Measurements from ENCODE around the gene PARP14. TPM values are rescaled to one million over a fixed set of nuclear protein-coding genes. Genes with fewer than 3 reads are reported as not detected.

Gene PARP14
- total RNA-seq, 4 donors from 2014 or later, result 35.9 to 211 (median 56.7) TPM

DNA sequence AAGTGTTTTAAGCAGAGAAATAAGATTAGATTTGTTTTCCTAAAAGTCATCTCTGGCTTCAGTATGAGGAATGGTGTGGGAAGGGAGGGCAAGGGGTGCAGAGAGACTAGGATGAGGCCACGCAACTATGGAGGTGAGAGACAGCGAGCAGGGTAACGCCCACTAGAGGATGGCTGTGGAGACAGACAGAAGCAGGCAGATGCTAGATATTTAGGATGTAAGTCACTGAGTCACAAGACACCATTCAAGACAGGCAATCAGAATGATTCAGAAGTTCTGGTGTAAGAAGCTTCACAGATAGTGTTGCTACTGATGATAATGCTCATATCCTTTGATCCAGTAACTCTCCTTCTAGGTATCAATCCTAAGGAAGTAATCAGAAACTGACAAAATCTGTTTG, 93.9 kb downstream of the PARP14 start:
- Histone ChIP-seq H3K36me3 (no peaks in the 10 kb centered on the region), H3K4me1 (no peaks in the 10 kb centered on the region), H3K27me3 (no peaks in the 10 kb centered on the region), H3K27ac (no peak overlapping the region), H3K4me3 (no peak overlapping the region), H3K9me3 (no peaks in the 10 kb centered on the region)
- TF ChIP-seq POLR2AphosphoS5 (IDR thresholded peaks at IDR 0.05), result no peak
- TF ChIP-seq, protein P1, sequence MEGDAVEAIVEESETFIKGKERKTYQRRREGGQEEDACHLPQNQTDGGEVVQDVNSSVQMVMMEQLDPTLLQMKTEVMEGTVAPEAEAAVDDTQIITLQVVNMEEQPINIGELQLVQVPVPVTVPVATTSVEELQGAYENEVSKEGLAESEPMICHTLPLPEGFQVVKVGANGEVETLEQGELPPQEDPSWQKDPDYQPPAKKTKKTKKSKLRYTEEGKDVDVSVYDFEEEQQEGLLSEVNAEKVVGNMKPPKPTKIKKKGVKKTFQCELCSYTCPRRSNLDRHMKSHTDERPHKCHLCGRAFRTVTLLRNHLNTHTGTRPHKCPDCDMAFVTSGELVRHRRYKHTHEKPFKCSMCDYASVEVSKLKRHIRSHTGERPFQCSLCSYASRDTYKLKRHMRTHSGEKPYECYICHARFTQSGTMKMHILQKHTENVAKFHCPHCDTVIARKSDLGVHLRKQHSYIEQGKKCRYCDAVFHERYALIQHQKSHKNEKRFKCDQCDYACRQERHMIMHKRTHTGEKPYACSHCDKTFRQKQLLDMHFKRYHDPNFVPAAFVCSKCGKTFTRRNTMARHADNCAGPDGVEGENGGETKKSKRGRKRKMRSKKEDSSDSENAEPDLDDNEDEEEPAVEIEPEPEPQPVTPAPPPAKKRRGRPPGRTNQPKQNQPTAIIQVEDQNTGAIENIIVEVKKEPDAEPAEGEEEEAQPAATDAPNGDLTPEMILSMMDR (IDR thresholded peaks at IDR 0.05), result no peak
- TF ChIP-seq EP300 (IDR thresholded peaks at IDR 0.05; ENCODE audit: low read depth), result no peak
- no peak for TF ChIP-seq POLR2A (IDR thresholded peaks at IDR 0.05)
- WGBS, 2 donors (ENCODE audit: low coverage in 1 of 2), result 84 to 90% methylated on average over 2 to 3 of the region's 3 CpGs
- in situ Hi-C loops (cut with MboI; ENCODE audit: low pct_ligation_motif_present in 1 of 4, low pct_unique_long_range_greater_than_20kb in 1 of 4, low sequenced_read_pairs in 3 of 4) (no loop called here), intact Hi-C loops (cut with DNase I; ENCODE audit: low total_unique reads) (no loop called here)
- DNase-seq, result no peak

DNA sequence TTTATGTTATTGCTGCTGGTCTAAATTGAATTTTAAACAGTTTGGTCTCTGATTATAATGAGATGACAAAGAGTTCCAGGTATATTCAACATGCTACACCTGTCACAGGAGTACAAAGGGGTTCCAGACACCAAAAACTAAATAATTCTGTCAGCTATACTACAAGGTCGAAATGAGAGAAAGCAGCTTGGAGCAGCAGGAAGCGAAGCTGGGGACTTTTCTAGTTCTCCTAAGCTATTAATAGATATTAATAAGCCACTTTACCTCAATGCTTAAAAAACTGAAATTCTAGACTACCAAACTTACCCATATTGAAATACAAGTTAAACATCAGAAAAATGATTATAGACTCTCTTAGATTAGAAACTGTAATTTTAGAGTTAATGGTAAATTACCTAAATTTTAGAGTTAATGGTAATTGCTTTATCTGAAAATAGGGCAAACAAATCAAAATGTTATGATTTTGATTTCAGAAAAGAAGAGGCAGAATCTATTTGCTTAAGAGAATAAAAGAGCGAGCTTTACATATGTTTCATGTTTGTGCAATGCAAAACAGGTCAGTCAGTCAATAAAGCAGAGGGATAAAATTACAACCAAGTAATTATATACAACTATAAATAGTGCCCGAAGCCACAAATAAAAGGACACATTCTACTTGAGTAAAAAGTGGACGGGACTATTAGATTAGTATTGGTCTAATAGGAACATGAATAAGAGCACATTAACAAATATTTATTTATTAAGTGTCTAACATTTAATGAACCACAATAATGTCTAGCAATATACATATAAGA, 96.2 kb downstream of the PARP14 start:
- no peak for DNase-seq
- H3K27ac ChIP-seq, result no peak overlapping the region
- 76 to 86% methylated on average over 5 of the region's 5 CpGs for WGBS, 2 donors (ENCODE audit: low coverage in 1 of 2)
- H3K27me3 ChIP-seq, result no peaks in the 10 kb centered on the region
- no peaks in the 10 kb centered on the region for H3K9me3 ChIP-seq
- in situ Hi-C loops (cut with MboI; ENCODE audit: low pct_ligation_motif_present in 1 of 4, low pct_unique_long_range_greater_than_20kb in 1 of 4, low sequenced_read_pairs in 3 of 4), result no loop called here
- no peaks in the 10 kb centered on the region for H3K4me1 ChIP-seq
- TF ChIP-seq POLR2AphosphoS5 (IDR thresholded peaks at IDR 0.05) (no peak), EP300 (IDR thresholded peaks at IDR 0.05; ENCODE audit: low read depth) (no peak), POLR2A (IDR thresholded peaks at IDR 0.05) (no peak)
- TF ChIP-seq, protein P1 (IDR thresholded peaks at IDR 0.05), result no peak
- no peak overlapping the region for H3K4me3 ChIP-seq
- no peaks in the 10 kb centered on the region for H3K36me3 ChIP-seq
- intact Hi-C loops (cut with DNase I; ENCODE audit: low total_unique reads), result no loop called here

DNA sequence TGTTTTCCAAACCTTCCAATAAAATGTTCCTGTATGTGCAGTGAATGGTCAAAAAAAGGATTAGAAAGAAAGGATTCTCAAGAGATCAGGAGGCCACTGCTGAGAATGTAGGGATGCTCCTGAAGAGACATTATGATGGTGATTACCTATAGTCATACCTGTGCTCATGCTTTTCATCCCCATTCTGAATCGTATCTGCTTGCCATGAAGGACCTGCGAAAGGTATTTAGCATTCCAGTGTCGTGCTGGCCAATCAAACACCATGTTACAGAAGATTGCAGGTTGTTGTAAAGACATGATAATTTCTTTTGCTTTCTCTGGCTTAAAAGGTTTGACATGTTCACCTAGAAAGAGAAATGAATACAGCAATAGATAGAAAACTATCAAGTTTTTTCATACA, 96.9 kb downstream of the PARP14 start:
- Histone ChIP-seq H3K9me3 (no peaks in the 10 kb centered on the region), H3K27ac (no peak overlapping the region), H3K36me3 (no peaks in the 10 kb centered on the region), H3K4me1 (no peaks in the 10 kb centered on the region), H3K4me3 (no peak overlapping the region), H3K27me3 (no peaks in the 10 kb centered on the region)
- no peak for DNase-seq
- TF ChIP-seq POLR2A (IDR thresholded peaks at IDR 0.05) (no peak), POLR2AphosphoS5 (IDR thresholded peaks at IDR 0.05) (no peak), EP300 (IDR thresholded peaks at IDR 0.05; ENCODE audit: low read depth) (no peak)
- TF ChIP-seq, protein P1 (IDR thresholded peaks at IDR 0.05), result no peak
- in situ Hi-C loops (cut with MboI; ENCODE audit: low pct_ligation_motif_present in 1 of 4, low pct_unique_long_range_greater_than_20kb in 1 of 4, low sequenced_read_pairs in 3 of 4) (no loop called here), intact Hi-C loops (cut with DNase I; ENCODE audit: low total_unique reads) (no loop called here)
- WGBS, 2 donors (ENCODE audit: low coverage in 1 of 2), result 93% methylated on average over 3 of the region's 3 CpGs

Other genes starting within 250 kb of the PARP14 start
- gene KPNA1, start 165.9 kb upstream of the PARP14 start, total RNA-seq, result 100 to 1,000 TPM in 1 of 4 donors, 10 to 100 TPM in 2, 1 to 10 TPM in 1; 8.6 to 108 (median 30.2) TPM
- 10 to 100 TPM; 24.2 to 35.8 (median 29.1) TPM for gene PARP9, start 116.5 kb upstream of the PARP14 start, total RNA-seq
- gene DTX3L, start 116.5 kb upstream of the PARP14 start, total RNA-seq, result 10 to 100 TPM; 22.3 to 32.4 (median 26.7) TPM
- gene PARP15, start 103.2 kb upstream of the PARP14 start, total RNA-seq, result 10 to 100 TPM in 1 of 4 donors, 1 to 10 TPM in 3; 1.2 to 10.3 (median 4.2) TPM
- 10 to 100 TPM in 2 of 4 donors, 1 to 10 TPM in 2; 1.2 to 22.8 (median 10.3) TPM for gene HSPBAP1, start 113.0 kb downstream of the PARP14 start, total RNA-seq
- 10 to 100 TPM in 3 of 4 donors, 1 to 10 TPM in 1; 2.4 to 29.9 (median 20.1) TPM for gene SLC49A4, start 114.2 kb downstream of the PARP14 start, total RNA-seq

Measured in transverse colon (tissue), 4 donors.